ENCODE results near the gene ATXN1. TPM values are rescaled to one million over a fixed set of nuclear protein-coding genes. Genes with fewer than 3 reads are reported as not detected.

The ATXN1 gene
- total and polyA plus RNA-seq, 2 of the 13 experiments (the other 11 are each of a cell fraction or from before 2014, with no cell fraction given) = 20.7 to 39.5 TPM

DNA sequence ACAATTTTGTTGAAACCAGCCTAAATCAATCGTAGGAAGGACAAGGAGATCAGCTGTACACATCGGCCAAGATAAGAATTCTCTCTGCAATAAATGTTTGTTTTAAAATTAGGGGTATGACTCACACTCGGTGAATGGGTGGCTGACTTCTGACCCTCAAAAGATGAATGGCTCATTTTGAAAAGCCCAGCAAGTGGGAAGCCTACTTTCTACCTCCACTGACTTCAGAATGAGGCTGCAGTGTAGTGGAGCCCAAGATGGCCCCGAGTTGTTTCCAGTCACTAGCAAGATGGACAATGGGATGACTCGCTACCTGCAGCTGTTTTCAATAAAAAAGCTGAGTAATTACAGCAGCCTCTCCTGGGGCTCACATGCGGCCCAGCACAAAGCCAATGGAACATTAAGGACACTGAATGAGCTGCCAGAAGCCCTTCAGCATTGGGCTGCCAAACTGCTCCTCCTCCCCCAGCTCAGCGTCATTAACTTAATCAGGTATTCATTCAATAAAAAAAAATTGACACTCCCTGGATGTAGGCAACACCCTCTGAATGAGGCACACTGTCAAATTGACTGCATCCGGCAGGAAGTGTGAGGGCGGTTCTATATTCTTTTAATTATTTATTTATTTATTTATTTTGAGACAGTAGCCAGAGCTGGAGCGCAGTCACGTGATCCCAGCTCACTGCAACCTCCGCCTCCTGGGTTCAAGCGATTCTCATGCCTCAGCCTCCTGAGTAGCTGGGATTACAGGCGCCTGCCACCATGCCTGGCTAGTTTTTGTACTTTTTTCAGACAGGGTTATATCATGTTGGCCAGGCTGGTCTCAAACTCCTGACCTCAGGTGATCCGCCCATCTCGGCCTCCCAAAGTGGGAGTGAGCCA lies 415.6 kb downstream of the ATXN1 start:
- DNase-seq (ENCODE audit: low spot score) (peak; percentile 71), ATAC-seq (peak; percentile 73), FAIRE-seq (peak; percentile 43)
- Histone ChIP-seq H2AFZ (ENCODE audit: low read length) (no peak overlapping the region), H3K4me1 (ENCODE audit: insufficient read depth, low read length) (peaks cover 14% of the 10 kb centered on the region), H3K9ac (ENCODE audit: insufficient read depth, low read depth, low read length) (no peak overlapping the region), H3K79me2 (ENCODE audit: insufficient read depth, low read length) (no peaks in the 10 kb centered on the region), H3K36me3 (replicated peaks in 1 of 2; ENCODE audit: control insufficient read depth in 1 of 2, insufficient read depth in 2 of 2, low read length in 2 of 2) (no peaks in the 10 kb centered on the region; a peak in 1 of 5 replicates), H4K20me1 (ENCODE audit: insufficient read depth, low read length) (peaks cover 3% of the 10 kb centered on the region; the same call in 1 of the 2 replicates), H3K4me3 (replicated peaks in 1 of 3; ENCODE audit: insufficient read depth in 1 of 3, low read depth in 2 of 3, low read length in 3 of 3) (no peak overlapping the region), H3K27ac (ENCODE audit: extremely low read length, insufficient read depth, low read length) (no peak overlapping the region), H3K27me3 (ENCODE audit: control insufficient read depth in 1 of 2, insufficient read depth in 2 of 2, low read length in 2 of 2) (no peaks in the 10 kb centered on the region), H3K4me2 (ENCODE audit: low read depth, low read length) (no peak overlapping the region), H3K9me3 (ENCODE audit: low read length) (no peaks in the 10 kb centered on the region)
- ChIA-PET POLR2A (no interaction called here), CTCF (ENCODE audit: low intra/inter-chr PET ratio, low total read pairs) (no interaction called here)
- intact Hi-C loops (cut with micrococcal nuclease; ENCODE audit: unreplicated experiment) (no loop called here), in situ Hi-C loops (cut with HindIII; ENCODE audit: extremely low pct_ligation_motif_present, low pct_unique_long_range_greater_than_20kb) (loop anchor here (25.0 kb wide), 1 partner anchor 617 kb away; no protein-coding TSS in a partner anchor)
- WGBS (ENCODE audit: low lambda C conversion rate) = 81% methylated on average over 16 of the region's 16 CpGs
- BruUV-seq (replicated peaks) = no TSS peak
- TF ChIP-seq CC2D1A (CRISPR knock-in tag; IDR thresholded peaks at IDR 0.05) = no peak
- TF ChIP-seq YY1 (IDR thresholded peaks at IDR 0.05; ENCODE audit: insufficient read depth, insufficient replicate concordance, low read depth, low read length) = no peak
- TF ChIP-seq ZNF883 (CRISPR knock-in tag; IDR thresholded peaks at IDR 0.05; ENCODE audit: not compliant biosample characterization) = no peak
- TF ChIP-seq, protein P1, sequence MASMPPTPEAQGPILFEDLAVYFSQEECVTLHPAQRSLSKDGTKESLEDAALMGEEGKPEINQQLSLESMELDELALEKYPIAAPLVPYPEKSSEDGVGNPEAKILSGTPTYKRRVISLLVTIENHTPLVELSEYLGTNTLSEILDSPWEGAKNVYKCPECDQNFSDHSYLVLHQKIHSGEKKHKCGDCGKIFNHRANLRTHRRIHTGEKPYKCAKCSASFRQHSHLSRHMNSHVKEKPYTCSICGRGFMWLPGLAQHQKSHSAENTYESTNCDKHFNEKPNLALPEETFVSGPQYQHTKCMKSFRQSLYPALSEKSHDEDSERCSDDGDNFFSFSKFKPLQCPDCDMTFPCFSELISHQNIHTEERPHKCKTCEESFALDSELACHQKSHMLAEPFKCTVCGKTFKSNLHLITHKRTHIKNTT (CRISPR knock-in tag; IDR thresholded peaks at IDR 0.05) = no peak
- TF ChIP-seq HNRNPUL1 (IDR thresholded peaks at IDR 0.05; ENCODE audit: low read depth, low read length) = no peak
- no peak for TF ChIP-seq ZNF749 (CRISPR knock-in tag; IDR thresholded peaks at IDR 0.05; ENCODE audit: borderline replicate concordance)
- TF ChIP-seq ZNF30 (CRISPR knock-in tag; IDR thresholded peaks at IDR 0.05) = no peak
- no peak for TF ChIP-seq ARNT2 (CRISPR knock-in tag; IDR thresholded peaks at IDR 0.05; ENCODE audit: low read depth)
- no peak for TF ChIP-seq ZNF720 (CRISPR knock-in tag; IDR thresholded peaks at IDR 0.05)
- TF ChIP-seq NR2F1 (CRISPR knock-in tag; IDR thresholded peaks at IDR 0.05) = peak in 1 of 2 experiments; percentile 36; a peak in 1 of 4 replicates
- TF ChIP-seq NR2F6 (IDR thresholded peaks at IDR 0.05) = no peak
- 0 out of 2 replicates have a peak, but pooled peaks have one; percentile 7 for TF ChIP-seq NR2F6 (CRISPR knock-in tag; IDR thresholded peaks at IDR 0.05)
- no peak for TF ChIP-seq PLSCR1 (CRISPR knock-in tag; IDR thresholded peaks at IDR 0.05; ENCODE audit: borderline replicate concordance)
- no peak for TF ChIP-seq HES4 (CRISPR knock-in tag; IDR thresholded peaks at IDR 0.05; ENCODE audit: borderline replicate concordance)
- no peak for TF ChIP-seq RFX3 (CRISPR knock-in tag; IDR thresholded peaks at IDR 0.05)
- TF ChIP-seq ZSCAN22 (CRISPR knock-in tag; IDR thresholded peaks at IDR 0.05) = no peak
- TF ChIP-seq HOXA9 (CRISPR knock-in tag; IDR thresholded peaks at IDR 0.05; ENCODE audit: borderline replicate concordance) = no peak
- no peak for TF ChIP-seq RBFOX2 (IDR thresholded peaks at IDR 0.05; ENCODE audit: low read depth, low read length)
- TF ChIP-seq ZNF24 (IDR thresholded peaks at IDR 0.05) = no peak
- no peak for TF ChIP-seq ZNF775 (CRISPR knock-in tag; IDR thresholded peaks at IDR 0.05; ENCODE audit: borderline replicate concordance)
- TF ChIP-seq ZNF644 (CRISPR knock-in tag; IDR thresholded peaks at IDR 0.05; ENCODE audit: low read depth) = peak; percentile 81
- TF ChIP-seq ATM (IDR thresholded peaks at IDR 0.05; ENCODE audit: borderline replicate concordance) = no peak
- TF ChIP-seq ZKSCAN8 (CRISPR knock-in tag; IDR thresholded peaks at IDR 0.05; ENCODE audit: borderline replicate concordance) = no peak
- TF ChIP-seq, protein P2, sequence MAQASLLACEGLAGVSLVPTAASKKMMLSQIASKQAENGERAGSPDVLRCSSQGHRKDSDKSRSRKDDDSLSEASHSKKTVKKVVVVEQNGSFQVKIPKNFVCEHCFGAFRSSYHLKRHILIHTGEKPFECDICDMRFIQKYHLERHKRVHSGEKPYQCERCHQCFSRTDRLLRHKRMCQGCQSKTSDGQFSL (CRISPR knock-in tag; IDR thresholded peaks at IDR 0.05) = no peak
